Subcutaneous abdominal adipose tissue (tissue), 5 donors: ENCODE data around the gene LRRC75A.

ENCODE experiments used
- H3K27ac ChIP-seq: one replicate; pipeline ENCODE4 v1.7.0; 2013; ENCODE audit warnings: low read depth, mild to moderate bottlenecking, inconsistent platforms, low read length, moderate library complexity
- H3K27me3 ChIP-seq, 5 donors: one replicate each; pipeline ENCODE4 v1.7.0; 2013; ENCODE audit warnings: low read length in 5 of 5, inconsistent platforms in 1 of 5; ENCODE audit not compliant: control insufficient read depth in 5 of 5, insufficient read depth in 4 of 5
- H3K36me3 ChIP-seq, 5 donors: one replicate each; pipeline ENCODE4 v1.7.0; 2013; ENCODE audit warnings: low read length in 5 of 5; ENCODE audit not compliant: control insufficient read depth in 5 of 5, insufficient read depth in 5 of 5
- H3K4me1 ChIP-seq, 5 donors: one replicate each; pipeline ENCODE4 v1.7.0; 2013; ENCODE audit warnings: low read length in 5 of 5, mild to moderate bottlenecking in 3 of 5, moderate library complexity in 1 of 5; ENCODE audit not compliant: control insufficient read depth in 5 of 5, insufficient read depth in 5 of 5
- H3K4me3 ChIP-seq, 5 donors: one replicate each; pipeline ENCODE4 v1.7.0; 2013; ENCODE audit warnings: low read length in 5 of 5, low read depth in 1 of 5
- H3K9ac ChIP-seq, 5 donors: one replicate each; pipeline ENCODE4 v1.7.0; 2013; ENCODE audit warnings: low read length in 5 of 5, mild to moderate bottlenecking in 4 of 5, moderate library complexity in 3 of 5
- H3K9me3 ChIP-seq, 5 donors: one replicate each; pipeline ENCODE4 v1.7.0; 2013; ENCODE audit warnings: low read length in 5 of 5; ENCODE audit not compliant: control insufficient read depth in 5 of 5
- donor health status: healthy.
- donor health status: healthy.
- donor health status: healthy.
- donor health status: healthy.
- donor health status: healthy.

Gene LRRC75A

DNA sequence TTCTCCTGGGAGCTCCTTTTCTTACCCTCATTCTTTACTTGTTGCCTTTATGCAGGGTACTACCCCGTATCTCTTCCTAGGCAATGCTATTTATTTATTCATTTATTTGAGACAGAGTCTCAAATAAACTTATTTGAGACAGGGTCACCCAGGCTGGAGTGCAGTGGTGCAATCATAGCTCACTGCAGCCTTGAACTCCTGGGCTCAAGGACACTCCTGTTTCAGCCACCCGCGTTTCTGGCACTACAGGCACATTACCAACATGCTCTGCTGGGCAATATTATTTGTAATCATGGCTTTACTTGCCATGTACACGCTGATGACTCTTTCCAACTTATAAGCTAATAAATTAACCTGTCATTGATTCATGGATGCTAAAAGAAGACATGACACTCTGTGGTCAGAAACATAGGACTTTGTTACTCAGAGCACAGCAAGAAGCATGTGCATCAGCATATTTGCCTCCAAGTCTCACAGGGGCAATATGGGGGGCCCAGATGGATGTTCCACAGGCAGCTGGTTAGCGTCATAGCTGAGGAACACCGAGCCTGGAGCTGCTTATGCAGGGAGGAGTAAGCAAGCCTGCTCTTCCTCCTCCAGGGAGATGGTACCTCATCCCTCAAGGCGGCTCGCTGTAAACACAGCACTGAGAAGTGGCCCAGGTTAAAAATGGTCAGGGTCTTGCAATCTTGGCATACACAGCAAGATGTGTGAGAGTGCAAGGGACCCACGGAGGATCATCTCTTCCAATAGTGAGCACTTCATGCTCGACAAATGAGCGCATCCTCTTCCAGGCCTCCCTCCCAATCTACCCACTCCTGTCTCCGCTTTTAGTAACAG is 4.2 kb upstream of the LRRC75A start:
- peaks cover 0 to 7% (median 0%) of the 10 kb centered on the region in 5 donors for H3K27me3 ChIP-seq
- H3K9me3 ChIP-seq = no peaks in the 10 kb centered on the region
- no peaks in the 10 kb centered on the region for H3K36me3 ChIP-seq
- peaks cover under 1 to 10% (median 8%) of the 10 kb centered on the region in 5 donors for H3K4me1 ChIP-seq
- H3K27ac ChIP-seq = no peak overlapping the region
- no peak overlapping the region for H3K9ac ChIP-seq
- no peak overlapping the region for H3K4me3 ChIP-seq

DNA sequence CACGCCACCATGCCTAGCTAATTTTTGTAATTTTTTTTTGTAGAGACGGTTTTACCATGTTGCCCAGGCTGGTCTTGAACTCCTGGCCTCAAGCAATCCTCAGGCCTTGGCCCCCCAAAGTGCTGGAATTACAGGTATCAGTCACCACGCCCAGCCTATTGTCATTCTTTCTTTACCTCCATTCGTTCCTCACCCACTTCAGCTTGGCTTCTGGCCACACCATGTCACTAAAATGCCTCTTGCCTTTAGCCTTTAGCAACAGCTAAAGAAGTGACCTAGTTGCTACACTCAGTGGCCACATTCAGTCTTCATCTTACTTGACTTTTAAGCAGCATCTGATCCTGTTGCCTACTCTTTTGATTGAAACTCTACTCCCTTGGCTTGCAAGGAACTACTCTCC is 3.6 kb upstream of the LRRC75A start:
- peaks cover 1 to 16% (median 13%) of the 10 kb centered on the region in 5 donors for H3K4me1 ChIP-seq
- peaks cover 0 to 8% (median 4%) of the 10 kb centered on the region in 5 donors for H3K27me3 ChIP-seq
- no peak overlapping the region for H3K27ac ChIP-seq

DNA sequence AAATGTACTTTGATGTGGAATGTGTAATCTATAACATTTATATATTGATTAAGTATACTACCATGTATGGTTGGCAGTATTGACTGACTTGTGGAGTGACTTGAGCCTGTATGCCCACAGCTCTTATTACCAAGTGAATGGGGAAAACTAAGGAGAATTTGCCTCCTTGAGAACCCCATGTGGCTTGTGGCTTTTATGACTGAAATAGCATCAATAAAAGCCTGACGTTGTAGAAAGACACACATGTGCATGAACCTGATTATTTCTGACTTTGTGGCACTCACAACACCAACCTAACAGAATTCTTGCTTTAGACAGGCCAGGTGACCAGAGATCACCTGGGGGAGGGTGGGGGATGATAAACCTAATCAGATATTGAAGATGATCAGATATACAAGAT is 2.1 kb upstream of the LRRC75A start:
- Histone ChIP-seq H3K27me3 (peaks cover 0 to 8% (median 4%) of the 10 kb centered on the region in 5 donors), H3K9me3 (no peaks in the 10 kb centered on the region), H3K36me3 (no peaks in the 10 kb centered on the region), H3K4me1 (peaks cover 1 to 20% (median 14%) of the 10 kb centered on the region in 5 donors), H3K27ac (no peak overlapping the region), H3K9ac (no peak overlapping the region), H3K4me3 (no peak overlapping the region)

More for the DNA sequence above, 3.6 kb upstream of the LRRC75A start:
- no peaks in the 10 kb centered on the region for H3K9me3 ChIP-seq
- no peak overlapping the region for H3K4me3 ChIP-seq
- no peak overlapping the region for H3K9ac ChIP-seq
- no peaks in the 10 kb centered on the region for H3K36me3 ChIP-seq

DNA sequence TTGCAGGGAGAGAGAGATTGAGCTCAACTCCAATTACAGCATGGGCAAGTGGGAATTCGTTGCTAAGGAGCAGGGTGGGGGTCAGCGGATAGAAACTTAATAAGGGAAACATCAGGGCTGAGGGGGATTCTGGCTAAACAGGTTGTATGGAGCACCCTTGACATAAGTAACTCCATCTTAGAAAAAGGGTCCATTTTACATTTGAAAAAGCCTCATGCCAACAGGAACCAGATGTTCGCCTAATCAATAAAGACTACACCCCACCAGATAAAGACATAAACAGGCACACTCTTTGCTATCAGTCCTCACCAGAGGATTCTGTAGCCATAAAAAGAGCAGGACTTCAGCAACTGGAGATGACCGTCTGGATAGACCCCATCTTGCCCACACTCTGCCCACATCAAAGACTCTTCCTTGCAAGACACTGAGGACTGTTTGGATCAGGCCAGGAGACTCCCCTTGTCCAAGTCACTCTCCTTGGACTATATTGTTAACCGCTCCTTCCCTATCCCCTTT is 1.6 kb upstream of the LRRC75A start:
- H3K4me3 ChIP-seq = no peak overlapping the region
- H3K27ac ChIP-seq = no peak overlapping the region
- peaks cover 0 to 8% (median 4%) of the 10 kb centered on the region in 5 donors for H3K27me3 ChIP-seq
- H3K36me3 ChIP-seq = no peaks in the 10 kb centered on the region
- no peak overlapping the region for H3K9ac ChIP-seq
- H3K4me1 ChIP-seq = peaks cover 1 to 25% (median 15%) of the 10 kb centered on the region in 5 donors
- H3K9me3 ChIP-seq = no peaks in the 10 kb centered on the region

DNA sequence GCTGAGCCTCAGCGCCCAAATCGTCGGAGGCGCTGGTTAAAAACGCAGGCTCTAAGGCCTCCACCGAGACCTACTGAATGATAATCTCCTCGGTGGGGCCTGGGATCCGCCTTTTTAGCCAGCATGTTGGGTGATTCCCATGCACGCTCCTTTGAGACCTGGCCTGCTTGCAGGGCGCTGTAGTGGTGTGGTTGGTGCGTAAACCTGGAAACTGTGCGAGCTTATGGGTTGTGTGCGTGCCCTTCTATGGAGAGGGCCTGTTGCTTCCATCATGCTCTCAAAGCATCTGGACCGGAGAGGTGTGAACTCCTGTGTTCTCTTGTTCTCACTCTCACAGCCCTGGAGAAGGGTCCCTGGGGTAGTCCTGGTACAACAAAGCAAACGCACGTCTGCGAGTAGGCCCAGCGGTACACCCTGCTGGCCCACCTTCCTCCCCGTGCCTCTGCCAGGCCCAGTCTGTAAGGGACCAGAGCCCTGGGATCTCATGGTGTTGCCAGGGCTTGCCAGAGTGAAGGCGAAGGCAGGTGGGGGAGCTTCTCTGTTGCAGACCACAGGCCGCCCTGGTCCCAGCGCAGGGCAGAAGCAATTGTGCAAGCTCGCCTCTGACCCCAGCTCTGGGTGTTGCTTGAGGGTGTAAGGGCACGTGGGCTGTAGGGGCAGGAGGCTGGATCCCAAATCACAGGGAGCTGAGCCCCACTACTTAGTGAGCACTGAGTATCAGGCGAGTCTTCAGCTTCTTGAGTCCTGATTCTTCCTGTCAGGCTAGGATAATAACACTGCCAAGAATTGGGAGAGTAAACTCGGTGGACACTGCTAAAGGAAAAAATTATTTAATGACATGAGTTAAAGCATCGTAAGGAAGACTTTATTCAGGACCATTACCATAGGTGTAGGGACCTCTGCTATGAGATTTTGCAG is 879 bp upstream of the LRRC75A start:
- Histone ChIP-seq H3K4me1 (peaks cover 1 to 32% (median 22%) of the 10 kb centered on the region in 5 donors), H3K9me3 (no peaks in the 10 kb centered on the region), H3K9ac (peak overlapping the region in 2 of 5 donors; percentile 20 to 35), H3K27me3 (peaks cover 0 to 5% (median 0%) of the 10 kb centered on the region in 5 donors), H3K36me3 (no peaks in the 10 kb centered on the region), H3K4me3 (peak overlapping the region; percentile 45 to 65 (median 56)), H3K27ac (no peak overlapping the region)

DNA sequence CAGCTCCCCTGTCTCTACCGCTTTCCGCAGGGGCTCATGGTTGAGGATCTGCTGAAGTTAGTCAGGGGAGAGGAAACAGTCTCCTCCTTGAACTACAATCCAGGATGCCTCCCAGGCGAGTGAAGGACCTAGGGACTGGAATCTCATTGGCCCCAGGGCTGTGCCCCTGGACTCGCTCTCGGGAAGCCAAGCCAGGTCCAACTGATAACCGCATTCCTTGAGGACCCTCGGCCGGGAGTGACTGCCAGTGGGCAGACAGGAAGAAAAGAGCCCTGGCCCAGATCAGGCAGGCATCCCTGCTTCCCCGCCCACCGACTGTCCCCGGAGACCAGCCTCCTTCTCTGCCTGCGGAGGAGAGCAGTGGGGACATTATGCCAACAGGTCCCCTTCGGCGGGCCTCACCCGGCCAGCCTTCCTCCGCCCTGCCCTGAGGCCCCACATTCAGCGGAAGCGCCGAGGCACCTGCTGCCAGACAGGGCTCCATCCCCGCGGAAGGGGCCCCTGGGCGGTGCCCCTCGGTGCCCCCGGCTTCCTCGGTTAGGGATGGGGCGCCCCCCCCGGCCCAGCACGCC is 776 bp downstream of the LRRC75A start:
- peaks cover 1 to 48% (median 34%) of the 10 kb centered on the region in 5 donors for H3K4me1 ChIP-seq
- H3K4me3 ChIP-seq = peak overlapping the region; percentile 39 to 64 (median 56)
- H3K27ac ChIP-seq = no peak overlapping the region

DNA sequence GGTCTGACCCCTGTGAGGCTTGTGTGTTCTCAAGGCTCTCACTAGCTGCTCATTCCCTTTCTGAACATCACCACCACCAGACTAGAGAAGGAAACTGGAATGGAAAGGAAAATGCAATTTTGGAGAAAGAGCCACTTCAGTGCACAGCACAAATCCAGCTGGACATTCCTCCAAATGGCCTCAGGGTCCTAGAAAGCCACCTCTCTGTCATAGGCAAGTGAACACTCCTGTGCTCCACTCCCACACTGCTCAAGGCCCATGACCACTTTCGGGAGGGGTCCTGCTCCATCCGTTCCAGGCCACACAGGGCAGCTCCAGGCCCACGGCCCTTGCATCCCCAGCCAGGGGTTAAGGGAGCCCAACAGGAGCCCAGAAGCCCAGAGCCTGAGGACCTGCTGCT is 2.6 kb downstream of the LRRC75A start:
- no peaks in the 10 kb centered on the region for H3K36me3 ChIP-seq
- H3K9ac ChIP-seq = no peak overlapping the region
- H3K4me3 ChIP-seq = no peak overlapping the region
- H3K27me3 ChIP-seq = peaks cover 0 to 5% (median 0%) of the 10 kb centered on the region in 5 donors
- peaks cover 5 to 65% (median 51%) of the 10 kb centered on the region in 5 donors for H3K4me1 ChIP-seq
- no peak overlapping the region for H3K27ac ChIP-seq
- H3K9me3 ChIP-seq = no peaks in the 10 kb centered on the region

More for the DNA sequence above, 776 bp downstream of the LRRC75A start:
- Histone ChIP-seq H3K27me3 (peaks cover 0 to 5% (median 0%) of the 10 kb centered on the region in 5 donors), H3K9ac (peak overlapping the region in 3 of 5 donors; percentile 18 to 48 (median 26)), H3K9me3 (no peaks in the 10 kb centered on the region), H3K36me3 (no peaks in the 10 kb centered on the region)

DNA sequence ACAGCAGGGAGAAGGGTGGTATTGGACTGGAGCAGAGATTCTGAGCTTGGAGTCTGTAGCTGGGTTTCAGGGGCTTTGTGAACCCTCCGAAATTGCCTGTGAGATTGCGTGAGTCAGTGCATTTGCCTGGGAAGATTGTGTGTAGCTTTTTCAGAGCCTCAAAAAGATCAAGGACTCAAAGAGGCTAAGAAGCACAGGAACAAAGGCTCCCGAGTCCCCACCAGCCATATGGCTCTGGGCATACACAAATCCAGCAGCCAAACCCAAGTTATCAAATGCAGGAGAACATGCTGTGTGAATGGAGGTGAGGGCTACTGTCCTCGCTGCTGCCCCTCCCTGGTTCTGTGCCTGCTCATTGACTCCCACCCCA is 3.0 kb downstream of the LRRC75A start:
- Histone ChIP-seq H3K27me3 (peaks cover 0 to 5% (median 0%) of the 10 kb centered on the region in 5 donors), H3K27ac (no peak overlapping the region), H3K9me3 (no peaks in the 10 kb centered on the region), H3K36me3 (no peaks in the 10 kb centered on the region), H3K4me3 (peak overlapping the region in 1 of 5 donors; percentile 11), H3K9ac (no peak overlapping the region), H3K4me1 (peaks cover 5 to 67% (median 52%) of the 10 kb centered on the region in 5 donors)

DNA sequence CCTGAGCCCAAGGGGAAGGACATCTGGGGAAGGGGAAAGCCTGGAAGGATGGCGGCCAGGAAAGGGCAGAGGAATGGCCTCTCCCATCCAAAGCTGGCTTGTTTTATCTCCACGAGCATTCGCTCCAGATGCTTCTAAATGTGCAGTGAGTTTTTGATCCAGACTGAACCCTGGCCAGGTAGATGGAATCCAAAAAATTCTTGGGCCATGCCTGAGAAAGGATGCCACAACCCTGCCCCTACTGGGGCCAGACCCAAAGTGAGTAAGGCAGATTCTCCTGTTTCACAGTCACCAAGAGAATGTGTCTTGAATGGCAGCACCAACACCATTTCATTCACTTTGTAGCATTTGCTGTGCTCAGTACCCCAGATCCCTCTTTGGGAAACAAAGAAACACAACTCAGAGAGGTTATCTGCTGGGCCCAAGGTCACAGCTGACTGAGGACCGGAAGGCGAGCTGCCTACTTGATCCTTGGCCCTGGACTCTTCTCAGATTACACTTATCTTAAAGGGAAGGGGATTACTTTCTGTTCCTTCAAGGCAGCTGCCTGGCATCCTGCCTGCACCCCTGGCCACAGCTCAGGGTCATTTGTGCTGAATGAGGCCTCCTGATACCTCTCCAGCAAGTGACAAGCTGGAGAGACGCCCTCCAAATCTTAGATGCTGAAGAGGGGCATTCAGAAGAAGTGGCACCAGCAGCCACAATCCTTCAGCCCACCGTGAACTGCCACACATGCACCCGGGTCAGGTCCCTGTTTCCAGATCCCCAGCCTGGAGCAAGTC is 3.6 kb downstream of the LRRC75A start:
- Histone ChIP-seq H3K27ac (no peak overlapping the region), H3K4me1 (peaks cover 5 to 67% (median 52%) of the 10 kb centered on the region in 5 donors), H3K9me3 (no peaks in the 10 kb centered on the region), H3K4me3 (no peak overlapping the region), H3K27me3 (peaks cover 0 to 5% (median 0%) of the 10 kb centered on the region in 5 donors), H3K9ac (no peak overlapping the region), H3K36me3 (no peaks in the 10 kb centered on the region)
